Adrenal gland (tissue), 5 donors: ENCODE results near the gene PELI2.

Experiments used
- POLR2A ChIP-seq, 2 donors: fragments of 450-650 bp; IDR thresholded peaks; one replicate each; pipeline ENCODE4 v1.6.1; 2017; ENCODE audit warnings: antibody characterized with exemption in 2 of 2, mild to moderate bottlenecking in 2 of 2, moderate library complexity in 1 of 2
- TF ChIP-seq, protein P1 (sequence below), 6 experiments: fragments of 450-650 bp in 4 of 6; fragments of 200-600 bp in 2 of 6; sonication (generic) in 1 of 6; IDR thresholded peaks; 1 replicate in 5 of 6; 2 replicates in 1 of 6; pipeline versions ENCODE4 v1.5.1 to v1.8.0; 2016 to 2021; ENCODE audit warnings: antibody characterized with exemption in 6 of 6, mild to moderate bottlenecking in 2 of 6, moderate library complexity in 1 of 6
- donor health status: DM: no; HTN: no; CAD: no.

- TF ChIP-seq, protein P1, sequence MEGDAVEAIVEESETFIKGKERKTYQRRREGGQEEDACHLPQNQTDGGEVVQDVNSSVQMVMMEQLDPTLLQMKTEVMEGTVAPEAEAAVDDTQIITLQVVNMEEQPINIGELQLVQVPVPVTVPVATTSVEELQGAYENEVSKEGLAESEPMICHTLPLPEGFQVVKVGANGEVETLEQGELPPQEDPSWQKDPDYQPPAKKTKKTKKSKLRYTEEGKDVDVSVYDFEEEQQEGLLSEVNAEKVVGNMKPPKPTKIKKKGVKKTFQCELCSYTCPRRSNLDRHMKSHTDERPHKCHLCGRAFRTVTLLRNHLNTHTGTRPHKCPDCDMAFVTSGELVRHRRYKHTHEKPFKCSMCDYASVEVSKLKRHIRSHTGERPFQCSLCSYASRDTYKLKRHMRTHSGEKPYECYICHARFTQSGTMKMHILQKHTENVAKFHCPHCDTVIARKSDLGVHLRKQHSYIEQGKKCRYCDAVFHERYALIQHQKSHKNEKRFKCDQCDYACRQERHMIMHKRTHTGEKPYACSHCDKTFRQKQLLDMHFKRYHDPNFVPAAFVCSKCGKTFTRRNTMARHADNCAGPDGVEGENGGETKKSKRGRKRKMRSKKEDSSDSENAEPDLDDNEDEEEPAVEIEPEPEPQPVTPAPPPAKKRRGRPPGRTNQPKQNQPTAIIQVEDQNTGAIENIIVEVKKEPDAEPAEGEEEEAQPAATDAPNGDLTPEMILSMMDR (IDR thresholded peaks at IDR 0.05), result no peak
- TF ChIP-seq POLR2A (IDR thresholded peaks at IDR 0.05), result no peak
These were observed 154.9 kb downstream of the PELI2 start for GRCh38 chr14:56273155-56273554.
